CD4-positive, alpha-beta T cell (primary cell): ENCODE measurements around the gene UBA3. TPM values are rescaled to one million over a fixed set of nuclear protein-coding genes. Genes with fewer than 3 reads are reported as not detected.

ENCODE experiments used
- ATAC-seq: fragments of 200-7000 bp; cut with Tn5 transposase; one replicate; pipeline ENCODE4 v1.10.0; 2022; ENCODE audit warnings: mild to moderate bottlenecking; ENCODE audit not compliant: poor library complexity
- CTCF ChIA-PET: fragments of 350-600 bp; sonication (Branson Sonifier 250); formaldehyde crosslinking; loops from one replicate; lab custom pipeline; 2021; ENCODE audit warnings: antibody characterized with exemption, inconsistent platforms; lab: Charles Lee
- POLR2A ChIA-PET: fragments of 350-600 bp; sonication (Branson Sonifier 250); formaldehyde crosslinking; loops from one replicate; lab custom pipeline; 2021; ENCODE audit warnings: antibody characterized with exemption, inconsistent platforms; lab: Charles Lee
- DNase-seq, 14 experiments: peaks; one replicate each; pipeline ENCODE4 v3.0.0-alpha.2; 2013 to 2020; ENCODE audit warnings: mixed read lengths in 2 of 14
- H3K27ac ChIP-seq, 2 donors: one replicate each; pipeline versions ENCODE4 v1.5.1 to v1.7.0; 2013; ENCODE audit warnings: low read length in 2 of 2, low read depth in 1 of 2, mild to moderate bottlenecking in 1 of 2
- H3K27me3 ChIP-seq, 2 experiments: 1 replicate in 1 of 2; 2 replicates in 1 of 2; pipeline versions ENCODE4 v1.6.1 to v1.7.0; 2013; ENCODE audit warnings: low read length in 2 of 2, control low read depth in 1 of 2, mild to moderate bottlenecking in 1 of 2, moderate library complexity in 1 of 2; ENCODE audit not compliant: insufficient read depth in 2 of 2, control insufficient read depth in 1 of 2
- H3K36me3 ChIP-seq: one replicate; pipeline ENCODE4 v1.6.1; 2013; ENCODE audit warnings: low read length, control low read depth; ENCODE audit not compliant: insufficient read depth
- H3K4me1 ChIP-seq: one replicate; pipeline ENCODE4 v1.6.1; 2013; ENCODE audit warnings: low read length, control low read depth; ENCODE audit not compliant: insufficient read depth
- H3K4me3 ChIP-seq: one replicate; pipeline ENCODE4 v1.5.1; 2013; ENCODE audit warnings: mild to moderate bottlenecking, low read length, moderate library complexity
- H3K9me3 ChIP-seq, 2 experiments: 1 replicate in 1 of 2; 2 replicates in 1 of 2; pipeline versions ENCODE4 v1.6.1 to v1.7.0; 2013; ENCODE audit warnings: low read length in 2 of 2, mild to moderate bottlenecking in 2 of 2, control low read depth in 1 of 2, moderate library complexity in 1 of 2; ENCODE audit not compliant: control insufficient read depth in 1 of 2, insufficient read depth in 1 of 2
- H3K27ac Mint-ChIP-seq: one replicate; pipeline ENCODE4 v1.8.0; 2020; ENCODE audit warnings: mixed read lengths
- H3K27me3 Mint-ChIP-seq: one replicate; pipeline ENCODE4 v1.8.0; 2021; ENCODE audit warnings: mixed read lengths
- H3K36me3 Mint-ChIP-seq: one replicate; pipeline ENCODE4 v1.8.0; 2021; ENCODE audit warnings: low read depth, mixed read lengths
- H3K4me1 Mint-ChIP-seq: one replicate; pipeline ENCODE4 v1.8.0; 2021; ENCODE audit warnings: low read depth, mixed read lengths
- H3K4me3 Mint-ChIP-seq: one replicate; pipeline ENCODE4 v1.8.0; 2020; ENCODE audit warnings: mild to moderate bottlenecking, mixed read lengths
- H3K9me3 Mint-ChIP-seq: one replicate; pipeline ENCODE4 v1.8.0; 2020; ENCODE audit warnings: mixed read lengths
- intact Hi-C, 2 experiments: fragments of 100-400 bp; cut with DNase I in 1 of 2; cut with micrococcal nuclease in 1 of 2; formaldehyde crosslinking; loops; one replicate each; pipeline versions ENCODE4 v1.15.1 to v1.9.0; 2023 to 2025; cut with DNase I, micrococcal nuclease
- total RNA-seq, 174 experiments: library from RNA in 2 of 174; stranded (reverse) in 2 of 174; gene quantifications; one replicate each; pipeline ENCODE4 v1.2.3 and lab custom pipeline; 2021 to 2026
- TF ChIP-seq, protein P1 (sequence below): fragments of 200-600 bp; IDR thresholded peaks from one replicate; pipeline ENCODE4 v1.8.0; 2022; ENCODE audit warnings: antibody characterized with exemption, mild to moderate bottlenecking

The UBA3 gene
- total RNA-seq, 2 experiments from 2014 or later, result 33.4 to 43.9 TPM

DNA sequence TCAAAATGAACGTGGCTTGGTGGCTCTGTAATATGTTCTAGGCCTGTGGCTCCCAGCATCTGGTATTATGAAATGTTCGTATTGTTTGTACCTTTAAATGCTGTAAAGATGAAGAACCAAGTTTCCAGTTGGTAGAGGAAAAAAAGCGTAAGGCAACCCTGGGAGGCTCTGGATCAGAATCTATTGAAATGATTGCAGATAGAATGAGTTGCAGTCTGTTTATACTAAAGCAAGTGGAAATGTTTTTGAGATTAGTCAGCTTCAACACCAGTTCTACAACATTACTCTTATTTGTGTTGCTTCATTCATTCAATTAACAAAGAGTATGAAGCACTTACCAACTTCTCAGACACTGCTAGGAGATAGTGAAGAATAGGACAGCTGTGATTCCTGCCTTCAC lies 9.9 kb upstream of the UBA3 start:
- POLR2A ChIA-PET, result interaction anchor here (0.7 to 1.6 kb wide), 5 partner anchors 14 to 77 kb away, joined by 3 to 6 read pairs (median 3); partner anchors contain the start of genes EOGT and TMF1
- no peaks in the 10 kb centered on the region for H3K9me3 ChIP-seq
- H3K4me1 Mint-ChIP-seq, result peaks cover 77% of the 10 kb centered on the region
- peak overlapping the region; percentile 77 to 78 for H3K27ac ChIP-seq
- H3K27ac Mint-ChIP-seq, result peak overlapping the region; percentile 96
- CTCF ChIA-PET, result interaction anchor here (1.2 kb wide), 1 partner anchor 216 kb away, joined by 3 read pairs; no protein-coding TSS in a partner anchor
- H3K4me3 Mint-ChIP-seq, result peak overlapping the region; percentile 68
- no peaks in the 10 kb centered on the region for H3K27me3 ChIP-seq
- ATAC-seq, result no peak
- H3K27me3 Mint-ChIP-seq, result no peaks in the 10 kb centered on the region
- DNase-seq, result no peak
- H3K36me3 ChIP-seq, result peaks cover 21% of the 10 kb centered on the region
- H3K4me3 ChIP-seq, result no peak overlapping the region
- intact Hi-C loops, result no loop called here
- H3K9me3 Mint-ChIP-seq, result no peaks in the 10 kb centered on the region
- peaks cover 56% of the 10 kb centered on the region for H3K36me3 Mint-ChIP-seq
- TF ChIP-seq, protein P1, sequence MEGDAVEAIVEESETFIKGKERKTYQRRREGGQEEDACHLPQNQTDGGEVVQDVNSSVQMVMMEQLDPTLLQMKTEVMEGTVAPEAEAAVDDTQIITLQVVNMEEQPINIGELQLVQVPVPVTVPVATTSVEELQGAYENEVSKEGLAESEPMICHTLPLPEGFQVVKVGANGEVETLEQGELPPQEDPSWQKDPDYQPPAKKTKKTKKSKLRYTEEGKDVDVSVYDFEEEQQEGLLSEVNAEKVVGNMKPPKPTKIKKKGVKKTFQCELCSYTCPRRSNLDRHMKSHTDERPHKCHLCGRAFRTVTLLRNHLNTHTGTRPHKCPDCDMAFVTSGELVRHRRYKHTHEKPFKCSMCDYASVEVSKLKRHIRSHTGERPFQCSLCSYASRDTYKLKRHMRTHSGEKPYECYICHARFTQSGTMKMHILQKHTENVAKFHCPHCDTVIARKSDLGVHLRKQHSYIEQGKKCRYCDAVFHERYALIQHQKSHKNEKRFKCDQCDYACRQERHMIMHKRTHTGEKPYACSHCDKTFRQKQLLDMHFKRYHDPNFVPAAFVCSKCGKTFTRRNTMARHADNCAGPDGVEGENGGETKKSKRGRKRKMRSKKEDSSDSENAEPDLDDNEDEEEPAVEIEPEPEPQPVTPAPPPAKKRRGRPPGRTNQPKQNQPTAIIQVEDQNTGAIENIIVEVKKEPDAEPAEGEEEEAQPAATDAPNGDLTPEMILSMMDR, result no peak
- H3K4me1 ChIP-seq, result peaks cover 75% of the 10 kb centered on the region

DNA sequence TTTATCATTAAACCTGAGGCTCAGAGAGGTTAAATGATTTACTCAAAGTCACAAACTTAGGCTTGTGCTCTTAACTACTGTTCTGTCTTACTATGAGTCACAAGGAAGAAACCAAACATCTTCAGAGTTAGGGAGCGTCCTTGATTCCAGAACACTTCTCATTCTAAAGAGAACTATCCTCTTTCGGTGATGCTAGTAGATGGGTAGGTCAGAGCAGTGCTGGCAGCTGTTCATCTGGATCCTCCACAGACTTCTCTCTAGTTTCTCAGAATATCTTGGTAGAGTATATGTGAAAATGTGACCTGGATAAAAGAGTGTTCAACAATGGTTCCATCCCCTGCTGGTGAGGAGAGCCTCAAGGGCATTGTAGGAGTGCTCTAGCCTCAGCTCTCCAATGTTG lies 7.9 kb upstream of the UBA3 start:
- Histone ChIP-seq H3K4me3 (peak overlapping the region; percentile 85), H3K27ac (peak overlapping the region; percentile 78 to 91), H3K27me3 (no peaks in the 10 kb centered on the region), H3K36me3 (peaks cover 13% of the 10 kb centered on the region), H3K9me3 (no peaks in the 10 kb centered on the region), H3K4me1 (peaks cover 70% of the 10 kb centered on the region)
- H3K4me3 Mint-ChIP-seq, result peak overlapping the region; percentile 72
- intact Hi-C loops, result loop anchor here in 1 of 2 experiments (10.0 kb wide), 1 partner anchor 1433 kb away; the partner anchor contains the start of gene SUCLG2
- CTCF ChIA-PET, result interaction anchor here (0.5 to 1.6 kb wide), 3 partner anchors 8 to 1870 kb away, joined by 4 to 5 read pairs (median 5); no protein-coding TSS in a partner anchor
- peaks cover 48% of the 10 kb centered on the region for H3K36me3 Mint-ChIP-seq
- H3K27ac Mint-ChIP-seq, result peak overlapping the region; percentile 96
- no peak for ATAC-seq
- no peaks in the 10 kb centered on the region for H3K9me3 Mint-ChIP-seq
- peaks cover 76% of the 10 kb centered on the region for H3K4me1 Mint-ChIP-seq
- no peaks in the 10 kb centered on the region for H3K27me3 Mint-ChIP-seq
- TF ChIP-seq, protein P1, result no peak
- POLR2A ChIA-PET, result interaction anchor here (1.0 to 1.5 kb wide), 3 partner anchors 17 to 38 kb away, joined by 3 read pairs; no protein-coding TSS in a partner anchor
- no peak for DNase-seq

DNA sequence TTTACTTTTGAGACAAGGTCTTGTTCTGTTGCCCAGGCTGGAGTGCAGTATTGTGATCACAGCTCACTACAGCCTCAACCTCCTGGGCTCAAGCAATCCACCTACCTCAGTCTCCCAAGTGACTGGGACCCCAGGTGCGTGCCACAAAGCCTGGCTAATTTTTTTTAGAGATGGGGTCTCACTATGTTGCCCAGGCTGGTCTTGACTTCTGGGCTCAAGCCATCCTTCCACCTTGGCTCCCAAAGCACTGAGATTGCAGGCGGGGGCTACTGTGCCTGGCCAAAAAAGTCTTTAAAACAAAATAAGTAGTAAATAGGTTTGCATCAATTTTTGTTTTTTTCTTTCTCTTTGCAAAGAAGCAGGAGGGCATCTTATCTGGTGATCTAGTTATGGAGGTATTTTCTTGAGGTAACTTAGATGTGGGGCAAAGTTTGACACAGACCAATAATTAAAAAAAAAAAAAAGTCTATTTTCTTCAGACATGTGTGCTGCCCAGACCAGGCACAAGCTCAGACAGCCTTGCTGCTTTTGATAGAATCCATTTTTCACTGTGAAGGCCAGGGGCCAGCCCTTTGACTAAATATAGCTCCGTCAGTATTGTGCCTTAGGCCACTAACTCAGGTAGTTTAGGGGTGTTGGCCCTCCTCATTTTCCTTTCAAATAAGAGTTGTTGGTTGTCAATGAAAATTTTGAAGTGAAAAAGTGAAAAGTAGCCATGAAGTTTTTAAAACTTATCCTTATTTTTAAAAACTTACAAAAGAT lies 7.0 kb upstream of the UBA3 start:
- H3K4me1 ChIP-seq, result peaks cover 69% of the 10 kb centered on the region
- H3K4me3 ChIP-seq, result peak overlapping the region; percentile 85
- Mint-ChIP-seq H3K27ac (peak overlapping the region; percentile 96), H3K9me3 (no peaks in the 10 kb centered on the region), H3K4me3 (peak overlapping the region; percentile 72), H3K4me1 (peaks cover 76% of the 10 kb centered on the region), H3K27me3 (no peaks in the 10 kb centered on the region), H3K36me3 (peaks cover 48% of the 10 kb centered on the region)
- DNase-seq (peak in 1 of 14 experiments; percentile 43), ATAC-seq (no peak)
- H3K36me3 ChIP-seq, result peaks cover 13% of the 10 kb centered on the region
- CTCF ChIA-PET, result interaction anchor here (1.4 to 1.8 kb wide), 3 partner anchors 9 to 37 kb away, joined by 3 to 5 read pairs (median 3); no protein-coding TSS in a partner anchor
- H3K27ac ChIP-seq, result peak overlapping the region; percentile 91
- H3K27me3 ChIP-seq, result no peaks in the 10 kb centered on the region
- POLR2A ChIA-PET, result interaction anchor here (0.8 to 8.6 kb wide), 9 partner anchors 6 to 74 kb away, joined by 3 to 75 read pairs (median 5); partner anchors contain the start of genes EOGT and TMF1
- intact Hi-C loops, result loop anchor here in 1 of 2 experiments (10.0 kb wide), 1 partner anchor 1432 kb away; the partner anchor contains the start of gene SUCLG2
- no peaks in the 10 kb centered on the region for H3K9me3 ChIP-seq
- TF ChIP-seq, protein P1, result no peak
